Duodenal mucosa (tissue), 2 donors: ENCODE results near the gene PPP5C.

Experiments used
- H3K27ac ChIP-seq: one replicate; pipeline ENCODE4 v1.7.0; 2013; ENCODE audit warnings: low read depth, low read length
- H3K27me3 ChIP-seq, 2 donors: one replicate each; pipeline ENCODE4 v1.7.0; 2013; ENCODE audit warnings: low read length in 2 of 2, control low read depth in 1 of 2; ENCODE audit not compliant: insufficient read depth in 2 of 2, control insufficient read depth in 1 of 2
- H3K36me3 ChIP-seq, 2 donors: one replicate each; pipeline ENCODE4 v1.7.0; 2013; ENCODE audit warnings: low read length in 2 of 2, control low read depth in 1 of 2; ENCODE audit not compliant: insufficient read depth in 2 of 2, control insufficient read depth in 1 of 2
- H3K4me1 ChIP-seq, 2 donors: one replicate each; pipeline ENCODE4 v1.7.0; 2013; ENCODE audit warnings: low read length in 2 of 2, control low read depth in 1 of 2; ENCODE audit not compliant: insufficient read depth in 2 of 2, control insufficient read depth in 1 of 2
- H3K4me3 ChIP-seq, 2 donors: one replicate each; pipeline ENCODE4 v1.7.0; 2013; ENCODE audit warnings: low read length in 2 of 2, low read depth in 1 of 2
- H3K9ac ChIP-seq, 2 donors: one replicate each; pipeline ENCODE4 v1.7.0; 2013; ENCODE audit warnings: low read length in 2 of 2, low read depth in 1 of 2
- H3K9me3 ChIP-seq, 2 donors: one replicate each; pipeline ENCODE4 v1.7.0; 2013; ENCODE audit warnings: low read length in 2 of 2, control low read depth in 1 of 2; ENCODE audit not compliant: control insufficient read depth in 1 of 2

Gene PPP5C

GRCh38 chr19:46328079-46328478, 18.8 kb upstream of the PPP5C start:
- Histone ChIP-seq H3K9ac (no peak overlapping the region), H3K4me1 (no peaks in the 10 kb centered on the region), H3K27me3 (no peaks in the 10 kb centered on the region), H3K4me3 (no peak overlapping the region), H3K36me3 (peaks cover 0 to 6% of the 10 kb centered on the region in 2 donors), H3K9me3 (peaks cover 19 to 27% of the 10 kb centered on the region in 2 donors), H3K27ac (no peak overlapping the region)

DNA sequence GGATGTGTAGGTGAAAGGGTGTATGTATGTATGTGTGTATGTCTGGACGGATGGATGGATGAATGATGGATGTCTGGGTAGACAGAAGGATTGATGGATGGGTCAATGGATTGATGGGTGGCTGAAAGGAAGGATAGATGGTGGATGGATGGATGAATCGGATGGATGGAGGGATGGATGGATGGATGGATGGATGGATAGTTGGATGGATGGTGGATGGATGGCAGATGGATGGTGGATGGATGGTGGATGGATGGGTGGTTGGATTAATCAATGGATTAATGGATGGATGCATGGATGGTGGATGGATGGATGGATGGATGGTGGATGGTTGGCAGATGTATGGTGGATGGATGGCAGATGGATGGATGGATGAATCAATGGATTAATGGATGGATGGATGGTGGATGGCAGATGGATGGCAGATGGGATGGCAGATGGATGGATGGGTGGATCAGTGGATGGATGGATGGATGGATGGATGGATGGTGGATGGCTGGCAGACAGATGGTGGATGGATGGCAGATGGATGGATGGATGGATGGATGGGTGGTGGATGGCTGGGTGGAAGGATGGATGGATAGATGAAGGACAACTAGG, 16.5 kb upstream of the PPP5C start:
- Histone ChIP-seq H3K27me3 (no peaks in the 10 kb centered on the region), H3K9me3 (peaks cover 19 to 27% of the 10 kb centered on the region in 2 donors), H3K9ac (no peak overlapping the region), H3K4me1 (no peaks in the 10 kb centered on the region), H3K27ac (no peak overlapping the region), H3K4me3 (no peak overlapping the region), H3K36me3 (peaks cover 0 to 6% of the 10 kb centered on the region in 2 donors)

GRCh38 chr19:46337487-46337886, 9.4 kb upstream of the PPP5C start:
- H3K4me1 ChIP-seq, result no peaks in the 10 kb centered on the region
- peaks cover 0 to 3% of the 10 kb centered on the region in 2 donors for H3K36me3 ChIP-seq
- no peak overlapping the region for H3K27ac ChIP-seq
- H3K4me3 ChIP-seq, result no peak overlapping the region
- H3K9ac ChIP-seq, result no peak overlapping the region
- no peaks in the 10 kb centered on the region for H3K9me3 ChIP-seq
- no peaks in the 10 kb centered on the region for H3K27me3 ChIP-seq

DNA sequence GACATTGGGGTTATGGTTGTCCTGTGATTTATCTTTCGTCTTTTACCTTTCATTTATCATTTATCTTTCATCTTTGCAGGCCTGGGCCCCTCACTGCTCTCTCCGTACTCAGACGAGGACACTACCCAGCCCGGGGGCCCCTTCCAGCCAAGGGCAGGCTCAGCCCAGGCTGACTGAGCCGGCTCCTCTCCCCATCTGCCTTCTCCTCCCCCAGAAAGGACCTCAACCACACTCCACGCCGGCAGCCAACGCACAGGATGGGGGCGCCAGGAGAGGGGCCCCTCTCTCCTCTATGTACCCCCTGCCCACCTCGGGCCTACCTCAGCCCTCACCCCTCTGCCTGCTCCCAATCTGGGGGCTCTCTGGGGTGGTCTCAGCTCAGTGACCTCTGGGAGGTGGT, 7.4 kb upstream of the PPP5C start:
- Histone ChIP-seq H3K27me3 (no peaks in the 10 kb centered on the region), H3K9me3 (no peaks in the 10 kb centered on the region), H3K27ac (no peak overlapping the region), H3K9ac (no peak overlapping the region), H3K4me3 (no peak overlapping the region), H3K36me3 (peaks cover 0 to 3% of the 10 kb centered on the region in 2 donors), H3K4me1 (no peaks in the 10 kb centered on the region)

DNA sequence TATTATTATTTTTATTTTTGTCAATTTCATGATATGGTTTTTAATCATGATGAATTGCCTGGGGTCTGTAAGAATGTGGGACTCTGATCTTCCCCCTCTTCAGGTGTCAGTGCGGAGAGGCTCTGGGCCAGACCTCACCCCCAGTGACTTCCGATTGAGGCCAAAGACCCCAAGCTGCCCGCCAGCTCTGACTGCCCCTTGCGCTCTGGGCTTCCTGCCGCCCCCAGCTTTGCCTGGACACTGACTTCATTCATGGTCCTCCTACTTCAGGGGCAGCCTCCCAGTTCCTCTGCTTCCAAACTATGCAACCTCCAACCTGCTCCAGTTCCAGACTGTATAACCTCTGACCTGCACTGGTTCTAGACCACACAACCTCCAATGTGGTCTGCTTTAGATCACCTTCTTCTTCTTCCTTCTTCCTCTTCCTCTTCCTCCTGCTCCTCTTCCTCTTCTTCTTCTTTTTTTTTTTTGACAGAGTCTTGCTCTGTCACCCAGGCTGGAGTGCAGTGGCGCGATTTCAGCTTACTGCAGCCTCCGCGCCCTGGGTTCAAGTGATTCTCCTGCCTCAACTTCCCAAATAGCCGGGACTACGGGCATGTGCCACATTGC, 6.7 kb upstream of the PPP5C start:
- H3K4me3 ChIP-seq, result no peak overlapping the region
- no peaks in the 10 kb centered on the region for H3K27me3 ChIP-seq
- H3K9ac ChIP-seq, result no peak overlapping the region
- H3K27ac ChIP-seq, result no peak overlapping the region
- H3K4me1 ChIP-seq, result no peaks in the 10 kb centered on the region
- no peaks in the 10 kb centered on the region for H3K9me3 ChIP-seq
- H3K36me3 ChIP-seq, result peaks cover 0 to 3% of the 10 kb centered on the region in 2 donors

- Histone ChIP-seq H3K36me3 (peaks cover 0 to 3% of the 10 kb centered on the region in 2 donors), H3K27me3 (no peaks in the 10 kb centered on the region), H3K4me1 (peaks cover 0 to 4% of the 10 kb centered on the region in 2 donors), H3K27ac (no peak overlapping the region), H3K9ac (no peak overlapping the region), H3K4me3 (no peak overlapping the region), H3K9me3 (no peaks in the 10 kb centered on the region)
These were observed 5.0 kb upstream of the PPP5C start for GRCh38 chr19:46341937-46342336.

GRCh38 chr19:46344363-46344762, 2.5 kb upstream of the PPP5C start:
- H3K9me3 ChIP-seq, result no peaks in the 10 kb centered on the region

DNA sequence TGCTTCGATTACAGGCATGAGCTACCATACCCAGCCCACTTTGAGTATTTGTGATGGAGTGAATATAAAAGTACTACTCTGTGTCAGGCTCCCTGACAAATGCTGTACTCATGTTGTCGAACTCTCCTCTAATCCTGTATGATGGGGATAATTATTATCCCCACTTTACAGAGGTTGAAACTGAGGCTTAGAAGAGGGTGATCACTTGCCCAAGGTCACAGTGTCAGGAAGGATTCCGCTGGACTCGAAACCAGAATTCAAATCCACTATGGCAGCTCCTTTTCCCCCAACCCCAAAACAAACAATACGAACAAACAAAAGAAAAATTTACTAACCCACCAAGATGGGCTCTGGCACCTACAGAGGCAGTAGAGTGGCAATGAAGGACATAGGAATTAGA, 1.7 kb upstream of the PPP5C start:
- Histone ChIP-seq H3K36me3 (no peaks in the 10 kb centered on the region), H3K4me1 (peaks cover 18 to 31% of the 10 kb centered on the region in 2 donors), H3K27me3 (no peaks in the 10 kb centered on the region), H3K9ac (no peak overlapping the region), H3K27ac (no peak overlapping the region), H3K4me3 (no peak overlapping the region), H3K9me3 (no peaks in the 10 kb centered on the region)

More at GRCh38 chr19:46344363-46344762, 2.5 kb upstream of the PPP5C start:
- no peaks in the 10 kb centered on the region for H3K36me3 ChIP-seq
- no peak overlapping the region for H3K9ac ChIP-seq
- no peaks in the 10 kb centered on the region for H3K27me3 ChIP-seq
- H3K27ac ChIP-seq, result no peak overlapping the region
- H3K4me1 ChIP-seq, result peaks cover 10 to 25% of the 10 kb centered on the region in 2 donors
- H3K4me3 ChIP-seq, result no peak overlapping the region

DNA sequence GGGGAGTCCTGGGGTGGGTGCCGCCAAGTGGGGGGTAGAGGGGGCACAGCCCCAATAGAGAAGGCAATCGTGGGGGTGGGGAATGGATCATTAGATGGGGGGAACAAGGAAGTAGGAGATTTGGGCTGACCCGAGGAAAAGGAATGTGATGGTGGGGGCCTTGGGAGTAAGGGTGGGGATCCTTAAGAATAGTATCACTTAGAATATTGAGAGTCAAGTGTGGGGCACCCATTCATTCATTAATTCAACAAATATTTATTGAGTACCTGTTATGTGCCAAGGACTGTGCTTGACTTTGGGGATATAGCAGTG, 641 bp downstream of the PPP5C start:
- H3K27ac ChIP-seq, result no peak overlapping the region

DNA sequence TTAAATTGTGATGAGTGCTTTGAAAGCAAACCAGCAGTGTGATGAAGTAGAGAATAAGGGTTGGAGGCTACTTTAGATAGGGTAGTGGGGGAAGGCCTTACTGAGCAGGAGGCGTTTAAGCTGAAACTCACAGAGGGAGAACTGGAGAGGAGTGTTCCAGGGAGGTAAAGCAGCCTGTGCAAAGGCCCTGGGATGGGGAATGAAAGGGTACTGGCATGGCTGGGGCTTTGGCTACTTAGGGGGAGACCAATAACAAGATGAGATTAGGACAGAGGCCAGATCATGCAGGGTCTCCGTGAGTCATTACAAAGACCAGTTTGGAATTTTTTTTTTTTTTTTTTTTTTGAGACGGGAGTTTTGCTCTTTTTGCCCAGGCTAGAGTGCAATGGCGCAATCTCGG, 1.1 kb downstream of the PPP5C start:
- H3K4me1 ChIP-seq, result peaks cover 37 to 52% of the 10 kb centered on the region in 2 donors

More for the DNA sequence above, 641 bp downstream of the PPP5C start:
- Histone ChIP-seq H3K27me3 (no peaks in the 10 kb centered on the region), H3K9ac (peak overlapping the region; percentile 76 to 92), H3K4me1 (peaks cover 37 to 52% of the 10 kb centered on the region in 2 donors), H3K36me3 (no peaks in the 10 kb centered on the region), H3K4me3 (peak overlapping the region; percentile 95), H3K9me3 (no peaks in the 10 kb centered on the region)

More for the DNA sequence above, 1.1 kb downstream of the PPP5C start:
- Histone ChIP-seq H3K4me3 (peak overlapping the region; percentile 95), H3K36me3 (peaks cover 0 to 3% of the 10 kb centered on the region in 2 donors), H3K27ac (no peak overlapping the region), H3K9me3 (no peaks in the 10 kb centered on the region), H3K27me3 (no peaks in the 10 kb centered on the region), H3K9ac (peak overlapping the region in 1 of 2 donors; percentile 9)
